HG03175 (cell line): Measurements from ENCODE around the gene MGAT5.

Experiments used
- ATAC-seq: cut with Tn5 transposase; IDR thresholded peaks from one replicate; pipeline ENCODE4 v1.9.1; 2021; ENCODE audit warnings: mild to moderate bottlenecking, moderate library complexity; ENCODE audit not compliant: unreplicated experiment

The MGAT5 gene

GRCh38 chr2:134392442-134393074 lies 138.7 kb downstream of the MGAT5 start:
- no peak for ATAC-seq

DNA sequence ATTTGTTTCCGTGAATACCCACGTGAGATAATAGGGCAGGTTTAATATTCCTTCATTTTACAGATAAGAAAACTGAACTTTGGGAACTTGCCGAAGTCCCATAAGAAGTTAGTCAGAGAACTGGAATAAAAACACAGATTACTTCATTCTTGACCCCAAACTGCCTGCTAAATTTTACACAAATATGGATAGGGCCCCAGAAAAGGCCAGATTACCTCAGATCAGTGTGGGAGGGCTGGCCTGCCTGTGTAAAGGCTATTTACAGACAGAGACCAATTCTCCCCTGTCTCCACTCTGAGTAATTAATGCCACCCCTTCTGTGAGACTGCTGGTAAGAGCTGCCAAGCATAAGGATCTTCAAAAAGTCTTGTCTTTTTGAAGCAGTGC lies 139.2 kb downstream of the MGAT5 start:
- ATAC-seq, result no peak

DNA sequence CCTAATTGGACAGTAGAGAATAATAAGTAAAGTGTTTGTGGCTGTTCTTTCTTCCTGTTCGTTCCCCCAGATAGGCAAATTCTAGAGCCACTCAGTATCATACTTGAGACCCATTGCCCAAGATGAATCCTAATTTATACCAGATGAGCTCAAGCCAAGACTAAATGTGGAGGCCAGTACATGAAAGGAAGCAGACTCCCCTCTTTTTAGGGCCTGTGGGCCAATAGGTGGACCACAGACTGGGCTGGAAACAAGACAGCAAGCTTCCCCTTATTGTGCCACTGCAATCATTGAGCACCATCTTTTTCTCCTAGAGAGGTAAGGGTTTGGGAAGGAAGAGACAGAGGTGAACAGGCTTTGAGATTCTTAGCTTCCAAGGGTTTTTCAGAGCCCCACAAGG lies 141.9 kb downstream of the MGAT5 start:
- no peak for ATAC-seq

DNA sequence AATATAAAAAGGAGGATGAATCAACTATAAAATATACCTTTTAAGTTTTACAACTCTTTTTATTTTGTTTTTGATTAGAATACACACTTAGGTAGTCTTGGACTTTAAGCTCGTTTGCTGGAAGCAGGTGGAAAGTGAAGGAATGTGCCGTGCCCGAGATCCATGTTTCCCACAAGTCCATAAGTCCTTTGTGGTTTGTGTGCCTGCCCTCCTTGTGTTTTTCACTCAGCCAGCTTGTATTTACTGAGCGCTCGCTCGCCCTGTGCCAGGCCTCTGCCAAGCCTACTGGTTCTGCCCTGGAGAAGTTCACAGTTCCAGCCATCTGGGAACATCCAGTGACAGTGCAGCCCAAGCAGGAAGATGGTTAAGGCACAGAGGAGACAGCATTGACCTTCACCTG lies 142.6 kb downstream of the MGAT5 start:
- ATAC-seq, result no peak

DNA sequence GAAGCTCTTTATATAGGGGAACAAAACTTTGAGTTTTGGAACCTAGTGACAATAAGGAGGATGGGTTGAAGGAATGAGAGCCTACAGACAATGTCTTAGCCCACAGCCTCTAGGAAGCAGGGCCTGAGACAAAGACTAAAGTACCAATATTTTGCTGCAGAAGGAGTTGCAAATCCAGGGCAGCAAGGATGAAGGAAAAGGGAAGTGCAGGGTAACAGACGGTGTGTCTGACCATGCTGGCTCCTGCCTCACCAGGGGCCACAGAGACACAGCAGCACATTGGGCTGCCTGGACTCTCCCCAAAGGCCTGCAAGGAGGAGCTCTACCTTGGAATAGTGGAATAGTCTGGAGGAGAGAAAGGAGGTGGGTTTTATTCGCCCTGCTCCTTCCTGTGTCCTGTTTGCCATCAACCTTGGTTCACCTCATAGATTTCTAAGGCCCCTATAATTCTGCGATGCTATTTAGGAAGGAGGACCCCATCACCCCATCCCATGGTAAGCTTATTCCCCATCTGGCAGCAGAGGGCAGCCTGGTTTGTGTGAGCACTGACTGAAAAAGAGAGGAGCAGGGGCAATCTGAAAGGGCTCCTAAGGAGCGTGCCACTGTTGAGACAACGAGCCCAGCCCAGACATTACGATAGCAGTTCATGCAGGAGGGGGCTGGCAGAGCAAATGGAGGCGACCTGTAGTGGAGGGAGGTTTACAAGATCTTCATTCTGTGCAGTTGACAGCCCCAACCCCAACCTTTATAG lies 143.4 kb downstream of the MGAT5 start:
- no peak for ATAC-seq

- ATAC-seq, result no peak
These were observed 144.4 kb downstream of the MGAT5 start for GRCh38 chr2:134398300-134398699.

GRCh38 chr2:134399096-134399495 lies 145.2 kb downstream of the MGAT5 start:
- no peak for ATAC-seq

GRCh38 chr2:134401081-134401497 lies 147.2 kb downstream of the MGAT5 start:
- ATAC-seq, result no peak

GRCh38 chr2:134401789-134402188 lies 147.9 kb downstream of the MGAT5 start:
- ATAC-seq, result no peak

DNA sequence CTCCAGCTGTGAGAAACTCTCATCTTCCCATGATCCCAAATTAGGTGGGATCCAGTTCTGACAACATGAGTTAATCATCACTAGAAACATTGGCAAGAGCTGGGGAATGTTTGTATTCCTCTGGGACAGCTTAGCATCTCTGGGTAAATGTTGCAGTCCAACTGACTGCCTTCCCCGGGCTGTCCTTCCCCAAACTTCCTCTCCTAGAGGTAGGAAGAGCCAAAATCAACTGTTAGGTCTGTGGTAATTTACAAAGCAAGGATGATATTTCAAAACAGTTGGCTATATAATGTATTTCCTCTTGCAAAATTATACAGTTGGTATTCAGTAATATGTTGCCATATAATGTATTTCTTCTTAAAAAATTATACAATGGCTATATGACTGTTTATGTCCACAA lies 148.5 kb downstream of the MGAT5 start:
- no peak for ATAC-seq

GRCh38 chr2:134405611-134406081 lies 151.8 kb downstream of the MGAT5 start:
- no peak for ATAC-seq

DNA sequence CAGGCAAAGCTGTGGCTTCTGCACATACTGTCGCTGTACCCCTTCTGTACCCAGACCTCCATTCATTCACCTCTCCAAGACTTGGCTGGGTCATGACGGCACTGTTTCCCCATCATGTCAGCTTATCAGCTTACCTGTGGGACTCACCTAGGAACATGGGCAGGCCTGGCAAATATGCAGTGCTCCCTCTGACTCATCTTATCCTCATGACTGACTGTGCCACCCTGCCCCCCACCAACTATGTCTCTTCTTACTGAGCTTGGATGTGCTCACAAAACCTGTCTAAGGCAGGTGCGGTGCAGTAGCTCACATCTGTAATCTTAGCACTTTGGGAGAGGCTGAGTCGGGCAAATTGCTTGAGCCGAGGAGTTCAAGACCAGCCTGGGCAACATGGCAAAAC lies 152.4 kb downstream of the MGAT5 start:
- ATAC-seq, result no peak

- ATAC-seq, result no peak
These were observed 152.9 kb downstream of the MGAT5 start for GRCh38 chr2:134406736-134407135.

- no peak for ATAC-seq
These were observed 153.4 kb downstream of the MGAT5 start for GRCh38 chr2:134407154-134407890.

DNA sequence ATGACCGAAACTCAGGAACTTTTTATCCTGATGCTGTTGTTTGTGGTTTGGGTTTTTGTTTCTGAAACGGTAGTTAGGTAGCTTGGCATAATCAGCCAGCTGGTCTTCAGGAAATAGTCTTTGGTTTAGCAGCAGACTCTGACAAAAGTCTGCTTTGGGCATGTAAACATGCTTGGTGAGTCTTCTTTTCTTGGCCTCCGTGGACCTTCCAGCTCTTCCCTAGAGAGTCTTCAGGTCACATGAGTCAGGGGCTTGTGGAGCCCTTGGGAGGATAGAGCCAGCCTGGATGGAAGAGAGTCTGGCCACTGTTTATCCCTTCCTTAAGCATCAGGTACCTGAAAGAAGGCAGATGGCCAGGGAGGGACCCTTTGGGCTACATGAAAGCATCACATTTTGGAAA lies 154.5 kb downstream of the MGAT5 start:
- no peak for ATAC-seq

DNA sequence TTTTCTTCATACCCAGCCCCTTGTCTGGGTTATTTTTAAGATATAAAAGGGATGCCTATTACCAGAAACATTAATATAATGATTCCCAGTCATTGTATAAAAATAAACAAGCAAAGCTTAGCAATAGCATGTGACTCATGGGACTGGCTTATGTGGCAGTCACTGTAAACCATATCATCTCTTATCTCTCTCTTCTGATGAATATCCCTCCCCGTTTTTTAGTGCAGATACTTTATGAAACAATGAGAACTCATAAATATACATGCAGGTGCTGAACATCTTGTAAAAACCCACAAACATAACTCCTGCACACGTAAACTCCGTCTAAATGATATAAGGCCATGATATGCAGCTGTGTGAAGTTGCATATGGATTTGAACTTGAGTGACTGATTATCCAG lies 154.9 kb downstream of the MGAT5 start:
- no peak for ATAC-seq

GRCh38 chr2:134410006-134410405 lies 156.1 kb downstream of the MGAT5 start:
- ATAC-seq, result no peak

GRCh38 chr2:134410831-134411231 lies 157.0 kb downstream of the MGAT5 start:
- ATAC-seq, result no peak

DNA sequence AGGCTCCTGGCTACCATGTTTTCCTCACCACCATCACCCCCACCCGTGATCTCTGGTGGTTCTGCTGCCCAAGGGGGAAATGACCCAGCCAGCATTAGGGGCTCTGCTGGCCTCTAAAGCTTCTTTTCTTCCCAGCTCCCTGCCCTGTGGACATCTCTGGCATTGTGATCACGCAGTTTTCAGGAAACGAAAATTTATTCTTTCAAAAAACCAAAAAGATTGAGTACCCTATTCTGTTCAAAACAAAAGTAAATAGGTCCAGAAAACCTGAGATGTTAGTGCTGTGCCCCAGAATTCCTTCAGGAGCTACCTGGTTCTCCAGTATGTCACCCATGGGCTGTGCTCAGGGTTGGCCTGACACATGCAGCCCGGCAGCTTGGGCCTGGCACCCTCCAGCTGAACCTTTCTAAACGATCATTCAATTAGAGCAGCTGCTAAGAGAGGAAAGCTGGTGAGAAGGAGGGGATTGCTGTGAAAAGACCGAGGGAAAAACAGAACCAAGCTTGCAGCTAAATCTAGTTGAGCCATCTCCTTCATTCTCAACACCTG lies 157.5 kb downstream of the MGAT5 start:
- ATAC-seq, result no peak

DNA sequence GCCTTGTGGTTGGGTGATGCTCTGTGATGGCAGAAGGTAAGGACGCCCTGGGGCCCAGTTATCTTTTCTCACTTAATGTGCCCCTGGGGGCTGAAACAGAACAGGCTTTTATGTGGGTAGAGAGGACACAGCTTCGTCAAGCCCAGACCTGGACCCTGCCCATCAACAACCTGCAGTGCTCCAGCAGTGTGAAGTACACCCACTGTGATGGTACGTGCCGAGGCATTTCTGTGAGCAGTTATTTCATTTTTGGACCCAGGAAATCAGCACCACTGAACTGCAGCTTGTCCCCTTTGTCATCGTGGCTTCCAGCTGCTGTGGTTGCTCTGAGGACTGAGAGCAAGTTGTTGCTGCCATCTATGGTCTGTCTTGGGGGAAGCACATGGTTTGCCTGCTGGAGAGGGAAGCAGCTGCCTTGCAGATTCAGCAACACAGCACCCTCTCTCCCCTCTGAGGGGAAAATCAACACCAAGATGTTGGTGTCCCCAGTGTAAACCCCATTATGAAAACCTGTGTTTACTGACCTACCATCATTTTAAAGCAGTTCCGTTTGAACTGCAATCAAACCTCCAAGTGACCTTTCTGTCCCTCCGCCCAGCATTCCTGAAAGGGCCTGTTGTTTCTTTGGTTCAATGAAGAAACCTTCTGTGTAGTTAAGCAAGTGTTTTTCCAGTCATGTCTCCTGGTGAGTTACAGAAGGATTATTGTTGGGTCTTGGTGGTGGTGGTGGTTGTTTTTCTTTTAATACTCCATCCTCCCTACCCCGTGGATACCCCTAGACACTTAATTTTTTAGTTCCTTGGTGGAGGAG lies 158.2 kb downstream of the MGAT5 start:
- ATAC-seq, result peak; percentile 98

GRCh38 chr2:134412639-134412999 lies 158.7 kb downstream of the MGAT5 start:
- no peak for ATAC-seq
